C4-2B (cell line): ENCODE data around the gene DNAJB4.
"Not testable (repeated sequence)": the region's sequence is repeated elsewhere in the genome, so short reads cannot be mapped to it uniquely, and the experiment has no call there.

ENCODE experiments used
- H3K27ac ChIP-seq: fragments of 450-650 bp; 2 replicates; pipeline ENCODE4 v1.5.1; 2017
- CTCF ChIP-seq: fragments of 450-650 bp; conservative IDR thresholded peaks from 2 replicates; pipeline ENCODE4 v1.5.1; 2017; ENCODE audit warnings: mild to moderate bottlenecking
- ZFX ChIP-seq: fragments of 450-650 bp; IDR thresholded peaks from 2 replicates; pipeline ENCODE4 v1.6.1; 2017

Gene DNAJB4

GRCh38 chr1:78015148-78015547 lies 10.4 kb downstream of the DNAJB4 start:
- TF ChIP-seq CTCF = no peak
- TF ChIP-seq ZFX = no peak

GRCh38 chr1:78019024-78019423 lies 14.3 kb downstream of the DNAJB4 start:
- no peak overlapping the region for H3K27ac ChIP-seq
- no peak for TF ChIP-seq ZFX
- no peak for TF ChIP-seq CTCF

More at GRCh38 chr1:78015148-78015547, 10.4 kb downstream of the DNAJB4 start:
- H3K27ac ChIP-seq = no peak overlapping the region

GRCh38 chr1:78021134-78021533 lies 16.4 kb downstream of the DNAJB4 start:
- not testable (repeated sequence) for H3K27ac ChIP-seq

- TF ChIP-seq ZFX (no peak), CTCF (no peak)
- H3K27ac ChIP-seq = no peak overlapping the region
Measured at GRCh38 chr1:78029793-78030192, 25.1 kb downstream of the DNAJB4 start.

GRCh38 chr1:78032996-78033796 lies 28.5 kb downstream of the DNAJB4 start:
- TF ChIP-seq ZFX (no peak), CTCF (no peak)
- H3K27ac ChIP-seq = no peak overlapping the region

GRCh38 chr1:78033797-78034172 lies 29.0 kb downstream of the DNAJB4 start:
- no peak overlapping the region for H3K27ac ChIP-seq
- TF ChIP-seq ZFX = no peak
- no peak for TF ChIP-seq CTCF

GRCh38 chr1:78035121-78035520 lies 30.4 kb downstream of the DNAJB4 start:
- TF ChIP-seq ZFX = no peak
- no peak for TF ChIP-seq CTCF
- H3K27ac ChIP-seq = no peak overlapping the region

GRCh38 chr1:78036450-78036849 lies 31.7 kb downstream of the DNAJB4 start:
- no peak for TF ChIP-seq ZFX
- no peak for TF ChIP-seq CTCF
- H3K27ac ChIP-seq = no peak overlapping the region
